ENCODE results near the gene RAB3D. TPM values are rescaled to one million over a fixed set of nuclear protein-coding genes. Genes with fewer than 3 reads are reported as not detected.

RAB3D gene
- total RNA-seq, 1 experiment from 2014 or later = 28.9 TPM

DNA sequence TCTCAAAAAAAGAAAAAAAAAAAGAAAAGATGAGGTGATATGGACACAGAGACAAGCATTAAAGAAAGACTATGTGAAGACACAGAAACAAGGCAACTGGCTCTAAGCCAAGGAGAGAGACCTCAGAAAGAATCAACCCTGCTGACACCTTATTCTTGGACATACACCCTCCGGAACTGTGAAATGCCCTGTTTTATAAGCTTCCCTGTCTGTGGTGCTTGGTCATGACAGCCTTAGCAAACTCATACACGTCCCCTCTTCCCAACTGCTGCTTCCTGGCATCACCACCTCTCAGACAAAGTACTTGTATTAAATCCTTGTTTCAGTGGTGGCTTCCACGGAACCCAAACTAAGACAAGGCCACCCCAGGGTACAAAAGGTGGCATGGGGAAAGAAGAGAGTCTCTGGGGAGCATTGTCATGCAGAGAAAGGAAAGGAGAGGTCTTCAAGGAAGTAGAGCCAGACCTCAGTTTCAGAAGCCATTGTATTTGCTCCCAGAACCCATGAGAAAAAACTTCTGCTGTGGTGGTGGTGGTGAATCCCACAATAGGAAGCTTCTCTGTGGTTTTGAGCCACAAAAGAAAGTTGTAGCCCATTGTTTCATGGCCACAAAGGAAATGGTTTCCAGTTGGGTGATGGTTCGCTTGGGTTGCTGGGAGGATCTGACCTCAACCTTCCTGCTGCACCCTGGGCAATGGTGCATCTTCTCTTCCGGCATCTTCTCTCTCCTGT lies 59.8 kb downstream of the RAB3D start:
- no peaks in the 10 kb centered on the region for H3K9me2 ChIP-seq (ENCODE audit: insufficient read depth)
- RAD21 ChIA-PET (ENCODE audit: low non-redundant PET in 1 of 2, low total read pairs in 2 of 2, uncharacterized antibody in 2 of 2, unreplicated experiment in 2 of 2) = no interaction called here
- intact Hi-C loops (cut with micrococcal nuclease) = no loop called here
- CTCF ChIA-PET = no interaction called here
- no peaks in the 10 kb centered on the region for H3K4me1 ChIP-seq (ENCODE audit: control insufficient read depth in 1 of 2, insufficient read depth in 2 of 2, low read length in 2 of 2)
- POLR2A ChIA-PET = no interaction called here
- H3K27me3 ChIP-seq (ENCODE audit: insufficient read depth, low read length) = no peaks in the 10 kb centered on the region
- no peaks in the 10 kb centered on the region for H3K79me2 ChIP-seq (ENCODE audit: insufficient read depth, low read length)
- no peak overlapping the region for H3K9ac ChIP-seq (ENCODE audit: low read length)
- no peaks in the 10 kb centered on the region for H3K36me3 ChIP-seq (ENCODE audit: control insufficient read depth in 1 of 2, insufficient read depth in 2 of 2, low read length in 2 of 2)
- no peaks in the 10 kb centered on the region for H4K20me1 ChIP-seq (ENCODE audit: insufficient read depth)
- no peak overlapping the region for H2AFZ ChIP-seq (ENCODE audit: low read depth, low read length, poor library complexity, severe bottlenecking)
- no peak overlapping the region for H3K4me2 ChIP-seq (ENCODE audit: low read length)
- H3K9me3 ChIP-seq (ENCODE audit: control insufficient read depth in 1 of 2, insufficient read depth in 1 of 2, low read depth in 1 of 2, low read length in 2 of 2) = no peaks in the 10 kb centered on the region
- no peak overlapping the region for H3K27ac ChIP-seq (ENCODE audit: low read depth, low read length)
- TF ChIP-seq, protein P1, sequence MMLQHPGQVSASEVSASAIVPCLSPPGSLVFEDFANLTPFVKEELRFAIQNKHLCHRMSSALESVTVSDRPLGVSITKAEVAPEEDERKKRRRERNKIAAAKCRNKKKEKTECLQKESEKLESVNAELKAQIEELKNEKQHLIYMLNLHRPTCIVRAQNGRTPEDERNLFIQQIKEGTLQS (IDR thresholded peaks at IDR 0.05) = no peak
- TF ChIP-seq YY1 (IDR thresholded peaks at IDR 0.05; ENCODE audit: extremely low read depth, insufficient replicate concordance, low read depth, low read length) = no peak
- TF ChIP-seq SP1 (IDR thresholded peaks at IDR 0.05; ENCODE audit: low read depth) = no peak
- no peak for TF ChIP-seq ZBTB33 (IDR thresholded peaks at IDR 0.05; ENCODE audit: extremely low read depth, insufficient replicate concordance, low read length)
- TF ChIP-seq EZH2phosphoT487 (IDR thresholded peaks at IDR 0.05; ENCODE audit: borderline replicate concordance) = no peak
- TF ChIP-seq, protein P2, sequence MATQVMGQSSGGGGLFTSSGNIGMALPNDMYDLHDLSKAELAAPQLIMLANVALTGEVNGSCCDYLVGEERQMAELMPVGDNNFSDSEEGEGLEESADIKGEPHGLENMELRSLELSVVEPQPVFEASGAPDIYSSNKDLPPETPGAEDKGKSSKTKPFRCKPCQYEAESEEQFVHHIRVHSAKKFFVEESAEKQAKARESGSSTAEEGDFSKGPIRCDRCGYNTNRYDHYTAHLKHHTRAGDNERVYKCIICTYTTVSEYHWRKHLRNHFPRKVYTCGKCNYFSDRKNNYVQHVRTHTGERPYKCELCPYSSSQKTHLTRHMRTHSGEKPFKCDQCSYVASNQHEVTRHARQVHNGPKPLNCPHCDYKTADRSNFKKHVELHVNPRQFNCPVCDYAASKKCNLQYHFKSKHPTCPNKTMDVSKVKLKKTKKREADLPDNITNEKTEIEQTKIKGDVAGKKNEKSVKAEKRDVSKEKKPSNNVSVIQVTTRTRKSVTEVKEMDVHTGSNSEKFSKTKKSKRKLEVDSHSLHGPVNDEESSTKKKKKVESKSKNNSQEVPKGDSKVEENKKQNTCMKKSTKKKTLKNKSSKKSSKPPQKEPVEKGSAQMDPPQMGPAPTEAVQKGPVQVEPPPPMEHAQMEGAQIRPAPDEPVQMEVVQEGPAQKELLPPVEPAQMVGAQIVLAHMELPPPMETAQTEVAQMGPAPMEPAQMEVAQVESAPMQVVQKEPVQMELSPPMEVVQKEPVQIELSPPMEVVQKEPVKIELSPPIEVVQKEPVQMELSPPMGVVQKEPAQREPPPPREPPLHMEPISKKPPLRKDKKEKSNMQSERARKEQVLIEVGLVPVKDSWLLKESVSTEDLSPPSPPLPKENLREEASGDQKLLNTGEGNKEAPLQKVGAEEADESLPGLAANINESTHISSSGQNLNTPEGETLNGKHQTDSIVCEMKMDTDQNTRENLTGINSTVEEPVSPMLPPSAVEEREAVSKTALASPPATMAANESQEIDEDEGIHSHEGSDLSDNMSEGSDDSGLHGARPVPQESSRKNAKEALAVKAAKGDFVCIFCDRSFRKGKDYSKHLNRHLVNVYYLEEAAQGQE (IDR thresholded peaks at IDR 0.05; ENCODE audit: low read depth) = no peak
- H3K4me3 ChIP-seq (replicated peaks in 1 of 2; ENCODE audit: low read depth in 1 of 2, low read length in 2 of 2) = no peak overlapping the region
- ATAC-seq (no peak), DNase-seq (ENCODE audit: low read depth, low spot score) (no peak)
- no TSS peak for BruUV-seq (replicated peaks)

Data from HCT116 (cell line).